Stomach (tissue), 9 donors: ENCODE data around the gene EPS8L1. TPM values are rescaled to one million over a fixed set of nuclear protein-coding genes. Genes with fewer than 3 reads are reported as not detected.

Source experiments
- DNase-seq, 2 donors: peaks; one replicate each; pipeline versions ENCODE4 v3.0.0 to v3.0.0-alpha.2; 2013 to 2019
- H3K27ac ChIP-seq, 5 donors: fragments of 200-600 bp in 4 of 5; sonication (generic) in 4 of 5; one replicate each; pipeline ENCODE4 v1.5.1; 2013 to 2019; ENCODE audit warnings: mild to moderate bottlenecking in 1 of 5, moderate library complexity in 1 of 5
- H3K27me3 ChIP-seq, 3 donors: fragments of 200-600 bp; sonication (generic); one replicate each; pipeline ENCODE4 v1.5.1; 2017 to 2019; ENCODE audit warnings: mixed run types in 1 of 3
- H3K36me3 ChIP-seq, 4 donors: fragments of 200-600 bp; sonication (generic); 1 replicate in 3 of 4; 2 replicates in 1 of 4; pipeline ENCODE4 v1.5.1; 2016 to 2019
- H3K4me1 ChIP-seq, 4 donors: fragments of 200-600 bp; sonication (generic); one replicate each; pipeline ENCODE4 v1.5.1; 2016 to 2019
- H3K4me3 ChIP-seq, 4 donors: fragments of 200-600 bp; sonication (generic) in 3 of 4; one replicate each; pipeline ENCODE4 v1.5.1; 2016 to 2019; ENCODE audit warnings: mild to moderate bottlenecking in 1 of 4
- H3K9me3 ChIP-seq, 4 donors: fragments of 200-600 bp; sonication (generic); one replicate each; pipeline ENCODE4 v1.5.1; 2016 to 2019
- EP300 ChIP-seq: sonication (generic); formaldehyde crosslinking; IDR thresholded peaks from one replicate; pipeline ENCODE4 v1.6.1; 2017; ENCODE audit warnings: antibody characterized with exemption
- POLR2A ChIP-seq, 4 donors: fragments of 450-650 bp; IDR thresholded peaks; one replicate each; pipeline ENCODE4 v1.6.1; 2016; ENCODE audit warnings: antibody characterized with exemption in 4 of 4, control low read depth in 2 of 4, mild to moderate bottlenecking in 1 of 4, moderate library complexity in 1 of 4
- POLR2AphosphoS5 ChIP-seq, 3 donors: sonication (generic); formaldehyde crosslinking; IDR thresholded peaks; one replicate each; pipeline ENCODE4 v1.6.1; 2016; ENCODE audit warnings: antibody characterized with exemption in 3 of 3
- WGBS, 5 donors: extraction: QIAGEN DNeasy Blood & Tissue Kit in 3 of 5; methylation state at CpG; one replicate each; pipeline versions ENCODE4 v1.1.5 to v1.1.7; 2013 to 2018; 5-methylcytosine and 5-hydroxymethylcytosine counted together
- intact Hi-C: fragments of 100-400 bp; cut with DNase I; formaldehyde crosslinking; loops from one replicate; pipeline ENCODE4 v1.15.1; 2023; ENCODE audit warnings: low total_unique reads
- polyA plus RNA-seq, 3 donors: library from polyadenylated mRNA; stranded (reverse); fragments of 200-250 nt; gene quantifications; one replicate each; pipeline ENCODE4 v1.2.3, GENCODE V29; 2013
- total RNA-seq, 5 donors: library from RNA; depleted of rRNA; stranded (reverse); fragments of >200 nt; gene quantifications; one replicate each; pipeline versions ENCODE4 v1.1.0 to v1.2.3, GENCODE V29; 2014 to 2016
- TF ChIP-seq, protein P1 (sequence below), 7 experiments: fragments of 450-650 bp in 4 of 7; fragments of 200-600 bp in 3 of 7; sonication (generic) in 3 of 7; IDR thresholded peaks; one replicate each; pipeline ENCODE4 v1.5.1; 2016 to 2019; ENCODE audit warnings: antibody characterized with exemption in 7 of 7, control low read depth in 2 of 7, mild to moderate bottlenecking in 1 of 7
- donor health status: healthy with polysubstance abuse.
- donor health status: Bipolar disorder and iron deficiency.
- donor health status: healthy.

Gene EPS8L1
- total and polyA plus RNA-seq, 8 donors, result 32.3 to 320 (median 101) TPM

DNA sequence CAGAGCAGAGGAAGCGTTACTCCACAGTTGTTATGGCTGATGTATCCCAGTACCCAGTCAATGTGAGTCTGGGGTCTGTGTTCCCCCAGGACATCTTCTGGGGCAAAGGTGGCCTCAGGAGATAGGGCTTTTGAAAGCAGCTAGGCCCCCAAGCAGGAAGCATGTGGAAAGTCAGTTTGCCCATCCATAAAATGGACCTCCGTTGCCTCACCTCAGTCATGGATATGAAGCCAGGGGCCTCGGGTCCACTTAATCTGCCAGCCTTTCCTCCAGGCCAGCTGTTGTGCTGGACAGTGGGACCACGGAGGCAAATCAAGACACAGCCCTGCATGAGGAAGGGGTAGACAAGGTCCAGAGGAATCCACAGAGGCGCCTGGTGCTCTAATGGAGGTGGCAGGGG is 3.3 kb downstream of the EPS8L1 start:
- intact Hi-C loops, result no loop called here
- Histone ChIP-seq H3K4me1 (peaks cover 24 to 44% (median 40%) of the 10 kb centered on the region in 4 donors), H3K4me3 (no peak overlapping the region), H3K27ac (no peak overlapping the region), H3K27me3 (peaks cover 26 to 89% (median 46%) of the 10 kb centered on the region in 3 donors), H3K36me3 (peaks cover 0 to 17% (median 6%) of the 10 kb centered on the region in 4 donors), H3K9me3 (no peaks in the 10 kb centered on the region)
- 82 to 90% (median 85%) methylated on average over 4 to 5 of the region's 5 CpGs for WGBS, 5 donors
- peak in 1 of 2 donors; percentile 6 for DNase-seq
- TF ChIP-seq POLR2A (IDR thresholded peaks at IDR 0.05) (no peak), EP300 (no peak), POLR2AphosphoS5 (IDR thresholded peaks at IDR 0.05) (no peak)
- TF ChIP-seq, protein P1, sequence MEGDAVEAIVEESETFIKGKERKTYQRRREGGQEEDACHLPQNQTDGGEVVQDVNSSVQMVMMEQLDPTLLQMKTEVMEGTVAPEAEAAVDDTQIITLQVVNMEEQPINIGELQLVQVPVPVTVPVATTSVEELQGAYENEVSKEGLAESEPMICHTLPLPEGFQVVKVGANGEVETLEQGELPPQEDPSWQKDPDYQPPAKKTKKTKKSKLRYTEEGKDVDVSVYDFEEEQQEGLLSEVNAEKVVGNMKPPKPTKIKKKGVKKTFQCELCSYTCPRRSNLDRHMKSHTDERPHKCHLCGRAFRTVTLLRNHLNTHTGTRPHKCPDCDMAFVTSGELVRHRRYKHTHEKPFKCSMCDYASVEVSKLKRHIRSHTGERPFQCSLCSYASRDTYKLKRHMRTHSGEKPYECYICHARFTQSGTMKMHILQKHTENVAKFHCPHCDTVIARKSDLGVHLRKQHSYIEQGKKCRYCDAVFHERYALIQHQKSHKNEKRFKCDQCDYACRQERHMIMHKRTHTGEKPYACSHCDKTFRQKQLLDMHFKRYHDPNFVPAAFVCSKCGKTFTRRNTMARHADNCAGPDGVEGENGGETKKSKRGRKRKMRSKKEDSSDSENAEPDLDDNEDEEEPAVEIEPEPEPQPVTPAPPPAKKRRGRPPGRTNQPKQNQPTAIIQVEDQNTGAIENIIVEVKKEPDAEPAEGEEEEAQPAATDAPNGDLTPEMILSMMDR (IDR thresholded peaks at IDR 0.05), result no peak

- Histone ChIP-seq H3K27me3 (peaks cover 26 to 90% (median 46%) of the 10 kb centered on the region in 3 donors), H3K9me3 (no peaks in the 10 kb centered on the region), H3K4me3 (no peak overlapping the region), H3K27ac (no peak overlapping the region), H3K4me1 (peaks cover 24 to 44% (median 40%) of the 10 kb centered on the region in 4 donors), H3K36me3 (peaks cover 0 to 23% (median 6%) of the 10 kb centered on the region in 4 donors)
- peak in 1 of 2 donors; percentile 12 for DNase-seq
- WGBS, 5 donors, result 78 to 89% (median 80%) methylated on average over 14 to 19 of the region's 19 CpGs
- TF ChIP-seq POLR2AphosphoS5 (IDR thresholded peaks at IDR 0.05), result no peak
- no peak for TF ChIP-seq EP300
- TF ChIP-seq POLR2A (IDR thresholded peaks at IDR 0.05), result no peak
- TF ChIP-seq, protein P1 (IDR thresholded peaks at IDR 0.05), result no peak
- intact Hi-C loops, result no loop called here
Observed at GRCh38 chr19:55079400-55080038, 3.9 kb downstream of the EPS8L1 start.

DNA sequence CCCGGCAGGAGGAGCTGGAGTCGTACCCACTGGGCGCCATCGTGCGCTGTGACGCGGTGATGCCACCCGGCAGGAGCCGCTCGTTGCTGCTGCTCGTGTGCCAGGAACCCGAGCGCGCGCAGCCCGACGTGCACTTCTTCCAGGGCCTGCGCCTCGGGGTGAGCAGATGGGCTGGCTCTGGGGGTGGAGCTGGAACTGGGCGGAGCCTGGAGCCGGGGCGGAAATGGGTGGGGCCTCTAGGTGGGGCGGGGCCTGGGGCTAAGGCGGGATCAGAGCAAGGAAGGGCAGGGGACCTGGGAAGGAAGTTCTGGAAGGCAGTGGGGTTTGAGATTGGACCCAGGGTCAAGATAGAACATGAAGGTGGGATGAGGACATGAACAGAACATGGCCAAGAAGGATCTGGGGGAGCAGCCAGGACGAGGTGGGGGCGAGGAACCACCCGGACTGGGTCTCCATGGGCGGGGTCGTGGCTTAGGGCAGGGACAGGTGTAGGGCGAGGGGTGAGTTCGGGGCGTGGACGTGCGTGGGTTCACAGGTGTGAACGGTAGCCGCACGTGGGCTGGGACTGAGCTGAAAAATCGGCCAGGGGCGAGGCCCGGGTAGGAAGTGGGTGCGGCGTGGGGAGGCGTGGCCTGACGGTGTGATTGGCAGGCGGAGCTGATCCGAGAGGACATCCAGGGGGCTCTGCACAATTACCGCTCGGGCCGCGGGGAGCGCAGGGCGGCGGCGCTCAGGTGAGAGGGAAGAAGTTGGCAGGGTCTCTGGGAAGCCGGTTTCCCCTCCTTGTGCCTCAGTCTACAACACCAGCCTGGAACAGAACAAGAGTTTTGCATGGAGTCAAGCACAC is 4.7 kb downstream of the EPS8L1 start:
- peak overlapping the region in 2 of 5 donors; percentile 4 to 41 for H3K27ac ChIP-seq
- peak; percentile 48 to 88 for DNase-seq
- peaks cover 26 to 90% (median 46%) of the 10 kb centered on the region in 3 donors for H3K27me3 ChIP-seq
- H3K9me3 ChIP-seq, result no peaks in the 10 kb centered on the region
- peak overlapping the region; percentile 29 to 52 (median 46) for H3K4me3 ChIP-seq
- no peak for TF ChIP-seq POLR2A (IDR thresholded peaks at IDR 0.05)
- peak in 1 of 3 donors; percentile 7 for TF ChIP-seq POLR2AphosphoS5 (IDR thresholded peaks at IDR 0.05)
- no peak for TF ChIP-seq EP300
- H3K4me1 ChIP-seq, result peaks cover 21 to 40% (median 37%) of the 10 kb centered on the region in 4 donors
- peaks cover 0 to 25% (median 6%) of the 10 kb centered on the region in 4 donors for H3K36me3 ChIP-seq
- intact Hi-C loops, result no loop called here
- WGBS, 5 donors, result 15 to 44% (median 23%) methylated on average over 52 to 55 of the region's 55 CpGs

GRCh38 chr19:55080968-55081769 is 5.5 kb downstream of the EPS8L1 start:
- peaks cover 26 to 93% (median 49%) of the 10 kb centered on the region in 3 donors for H3K27me3 ChIP-seq
- TF ChIP-seq POLR2AphosphoS5 (IDR thresholded peaks at IDR 0.05) (peak in 1 of 3 donors; percentile 23), EP300 (no peak), POLR2A (IDR thresholded peaks at IDR 0.05) (no peak)
- TF ChIP-seq, protein P1 (IDR thresholded peaks at IDR 0.05), result no peak
- H3K4me3 ChIP-seq, result peak overlapping the region; percentile 29 to 52 (median 46)
- peaks cover 0 to 25% (median 7%) of the 10 kb centered on the region in 4 donors for H3K36me3 ChIP-seq
- intact Hi-C loops, result no loop called here
- 19 to 50% (median 33%) methylated on average over 36 to 60 of the region's 60 CpGs for whole genome bisulfite sequencing, 5 donors
- H3K4me1 ChIP-seq, result peaks cover 19 to 43% (median 38%) of the 10 kb centered on the region in 4 donors
- H3K27ac ChIP-seq, result peak overlapping the region in 1 of 5 donors; percentile 41
- no peaks in the 10 kb centered on the region for H3K9me3 ChIP-seq
- DNase-seq, result peak; percentile 66 to 94
